Liver (tissue), 9 donors: Measurements from ENCODE around the gene POLG. TPM values are rescaled to one million over a fixed set of nuclear protein-coding genes. Genes with fewer than 3 reads are reported as not detected.

Experiments
- DNase-seq: peaks from one replicate; pipeline ENCODE4 v3.0.0-alpha.2; 2017; ENCODE audit warnings: low spot score
- H3K27ac ChIP-seq, 2 donors: one replicate each; pipeline ENCODE4 v1.7.0; 2013; ENCODE audit warnings: inconsistent platforms in 2 of 2, low read length in 2 of 2, control low read depth in 1 of 2, low read depth in 1 of 2, mild to moderate bottlenecking in 1 of 2
- H3K27me3 ChIP-seq, 4 donors: one replicate each; pipeline versions ENCODE4 v1.6.1 to v1.7.0; 2013; ENCODE audit warnings: low read length in 3 of 4, inconsistent platforms in 1 of 4, mild to moderate bottlenecking in 1 of 4, moderate library complexity in 1 of 4; ENCODE audit not compliant: control insufficient read depth in 4 of 4, insufficient read depth in 4 of 4
- H3K36me3 ChIP-seq, 4 donors: one replicate each; pipeline versions ENCODE4 v1.6.1 to v1.7.0; 2013; ENCODE audit warnings: low read length in 3 of 4, mild to moderate bottlenecking in 3 of 4, low read depth in 1 of 4, moderate library complexity in 1 of 4; ENCODE audit not compliant: control insufficient read depth in 4 of 4, insufficient read depth in 3 of 4
- H3K4me1 ChIP-seq, 4 donors: one replicate each; pipeline versions ENCODE4 v1.6.1 to v1.7.0; 2013; ENCODE audit warnings: low read length in 3 of 4, mild to moderate bottlenecking in 3 of 4, moderate library complexity in 1 of 4; ENCODE audit not compliant: control insufficient read depth in 4 of 4, insufficient read depth in 4 of 4
- H3K4me3 ChIP-seq, 3 donors: one replicate each; pipeline versions ENCODE4 v1.6.1 to v1.7.0; 2013; ENCODE audit warnings: low read length in 3 of 3, control low read depth in 1 of 3, low read depth in 1 of 3, mild to moderate bottlenecking in 1 of 3
- H3K9ac ChIP-seq, 2 donors: one replicate each; pipeline ENCODE4 v1.7.0; 2013; ENCODE audit warnings: low read length in 2 of 2, mild to moderate bottlenecking in 2 of 2, moderate library complexity in 2 of 2, control low read depth in 1 of 2, low read depth in 1 of 2
- H3K9me3 ChIP-seq, 4 donors: one replicate each; pipeline versions ENCODE4 v1.6.1 to v1.7.0; 2013; ENCODE audit warnings: low read length in 3 of 4; ENCODE audit not compliant: control insufficient read depth in 4 of 4
- EGR1 ChIP-seq, 2 donors: IDR thresholded peaks; 2 replicates each; pipeline ENCODE4 v1.6.1; 2016 to 2018; ENCODE audit warnings: antibody characterized with exemption in 2 of 2, low read depth in 2 of 2
- FOXA1 ChIP-seq: IDR thresholded peaks from 2 replicates; pipeline ENCODE4 v1.6.1; 2016; ENCODE audit warnings: antibody characterized with exemption
- FOXA2 ChIP-seq: IDR thresholded peaks from 2 replicates; pipeline ENCODE4 v1.6.1; 2016; ENCODE audit warnings: antibody characterized with exemption
- GABPA ChIP-seq, 2 donors: IDR thresholded peaks in 1 of 2; conservative IDR thresholded peaks in 1 of 2; 2 replicates each; pipeline ENCODE4 v1.6.1; 2016; ENCODE audit warnings: antibody characterized with exemption in 2 of 2, mild to moderate bottlenecking in 1 of 2, moderate library complexity in 1 of 2
- HNF4A ChIP-seq, 2 donors: conservative IDR thresholded peaks; 2 replicates each; pipeline ENCODE4 v1.6.1; 2016; ENCODE audit warnings: antibody characterized with exemption in 2 of 2, mild to moderate bottlenecking in 2 of 2
- JUND ChIP-seq, 2 donors: IDR thresholded peaks; 2 replicates each; pipeline ENCODE4 v1.6.1; 2016; ENCODE audit warnings: antibody characterized with exemption in 2 of 2
- NR2F2 ChIP-seq: IDR thresholded peaks from 2 replicates; pipeline ENCODE4 v1.6.1; 2016; ENCODE audit warnings: antibody characterized with exemption
- RAD21 ChIP-seq, 2 donors: IDR thresholded peaks; 2 replicates each; pipeline ENCODE4 v1.6.1; 2016; ENCODE audit warnings: antibody characterized with exemption in 2 of 2, mild to moderate bottlenecking in 2 of 2
- RXRA ChIP-seq, 2 donors: IDR thresholded peaks; 2 replicates each; pipeline ENCODE4 v1.6.1; 2017 to 2018; ENCODE audit warnings: antibody characterized with exemption in 2 of 2, mild to moderate bottlenecking in 1 of 2
- TAF1 ChIP-seq: conservative IDR thresholded peaks from 2 replicates; pipeline ENCODE4 v1.6.1; 2016; ENCODE audit warnings: antibody characterized with exemption, mild to moderate bottlenecking
- YY1 ChIP-seq: IDR thresholded peaks from 2 replicates; pipeline ENCODE4 v1.6.1; 2016; ENCODE audit warnings: antibody characterized with exemption, mild to moderate bottlenecking
- WGBS: extraction: QIAGEN DNeasy Blood & Tissue Kit; methylation state at CpG from one replicate; pipeline ENCODE4 v1.1.7; 2013; 5-methylcytosine and 5-hydroxymethylcytosine counted together
- polyA plus RNA-seq, 2 donors: library from polyadenylated mRNA; stranded (reverse) in 1 of 2; unstranded in 1 of 2; fragments of 200-250 nt in 1 of 2; fragments of >200 nt in 1 of 2; fragmentation: Nextera tagmentation in 1 of 2; extraction: Ambion mirVana in 1 of 2; gene quantifications; one replicate each; pipeline versions ENCODE4 v1.2.1 to v1.2.3, GENCODE V29; 2013 to 2015
- total RNA-seq, 2 donors: library from RNA; depleted of rRNA; stranded (reverse); fragments of >200 nt; gene quantifications; one replicate each; pipeline ENCODE4 v1.2.3, GENCODE V29; 2014
- TF ChIP-seq, protein P1 (sequence below): IDR thresholded peaks from 2 replicates; pipeline ENCODE4 v1.6.1; 2016; ENCODE audit warnings: antibody characterized with exemption
- TF ChIP-seq, protein P2 (sequence below): IDR thresholded peaks from 2 replicates; pipeline ENCODE4 v1.6.1; 2016; ENCODE audit warnings: antibody characterized with exemption
- TF ChIP-seq, protein P3 (sequence below): IDR thresholded peaks from 2 replicates; pipeline ENCODE4 v1.6.1; 2016; ENCODE audit warnings: antibody characterized with exemption, mild to moderate bottlenecking
- TF ChIP-seq, protein P4 (sequence below): IDR thresholded peaks from 2 replicates; pipeline ENCODE4 v1.6.1; 2016; ENCODE audit warnings: antibody characterized with exemption
- donor health status: healthy.
- donor health status: healthy.
- donor health status: healthy.
- donor health status: healthy.
- donor health status: healthy.

Gene POLG
- total and polyA plus RNA-seq, 4 donors = 15.2 to 53.1 (median 31.4) TPM

DNA sequence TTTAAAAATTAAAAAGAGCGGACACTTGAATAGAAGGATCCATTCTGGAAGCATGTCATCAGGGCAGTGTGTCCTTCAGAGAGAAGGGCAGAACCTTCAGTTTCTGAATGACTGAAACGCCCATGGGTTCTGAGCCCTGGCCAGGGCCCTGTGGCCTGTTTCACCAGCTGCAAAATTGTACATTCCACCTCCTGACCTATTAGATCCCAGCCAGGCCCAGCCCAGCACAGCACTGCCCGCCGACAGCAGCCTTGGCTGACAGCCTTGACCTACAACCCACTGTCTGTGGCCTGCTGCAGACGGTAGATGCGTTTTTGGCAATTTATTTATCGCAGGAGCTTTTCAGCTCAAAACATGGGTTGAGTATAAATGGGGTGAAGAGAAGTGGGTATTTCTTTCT is 5.9 kb upstream of the POLG start:
- Histone ChIP-seq H3K36me3 (no peaks in the 10 kb centered on the region), H3K27me3 (no peaks in the 10 kb centered on the region), H3K4me3 (no peak overlapping the region), H3K9ac (no peak overlapping the region), H3K27ac (no peak overlapping the region), H3K9me3 (no peaks in the 10 kb centered on the region), H3K4me1 (peaks cover 0 to 5% (median under 1%) of the 10 kb centered on the region in 4 donors)
- TF ChIP-seq FOXA1 = no peak
- TF ChIP-seq, protein P1, sequence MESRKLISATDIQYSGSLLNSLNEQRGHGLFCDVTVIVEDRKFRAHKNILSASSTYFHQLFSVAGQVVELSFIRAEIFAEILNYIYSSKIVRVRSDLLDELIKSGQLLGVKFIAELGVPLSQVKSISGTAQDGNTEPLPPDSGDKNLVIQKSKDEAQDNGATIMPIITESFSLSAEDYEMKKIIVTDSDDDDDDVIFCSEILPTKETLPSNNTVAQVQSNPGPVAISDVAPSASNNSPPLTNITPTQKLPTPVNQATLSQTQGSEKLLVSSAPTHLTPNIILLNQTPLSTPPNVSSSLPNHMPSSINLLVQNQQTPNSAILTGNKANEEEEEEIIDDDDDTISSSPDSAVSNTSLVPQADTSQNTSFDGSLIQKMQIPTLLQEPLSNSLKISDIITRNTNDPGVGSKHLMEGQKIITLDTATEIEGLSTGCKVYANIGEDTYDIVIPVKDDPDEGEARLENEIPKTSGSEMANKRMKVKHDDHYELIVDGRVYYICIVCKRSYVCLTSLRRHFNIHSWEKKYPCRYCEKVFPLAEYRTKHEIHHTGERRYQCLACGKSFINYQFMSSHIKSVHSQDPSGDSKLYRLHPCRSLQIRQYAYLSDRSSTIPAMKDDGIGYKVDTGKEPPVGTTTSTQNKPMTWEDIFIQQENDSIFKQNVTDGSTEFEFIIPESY = no peak
- TF ChIP-seq, protein P2, sequence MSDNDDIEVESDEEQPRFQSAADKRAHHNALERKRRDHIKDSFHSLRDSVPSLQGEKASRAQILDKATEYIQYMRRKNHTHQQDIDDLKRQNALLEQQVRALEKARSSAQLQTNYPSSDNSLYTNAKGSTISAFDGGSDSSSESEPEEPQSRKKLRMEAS = no peak
- TF ChIP-seq JUND (IDR thresholded peaks at IDR 0.05) = no peak
- TF ChIP-seq HNF4A (conservative IDR thresholded peaks at IDR 0.05) = no peak
- no peak for TF ChIP-seq RAD21 (IDR thresholded peaks at IDR 0.05)
- DNase-seq = no peak
- 56% methylated on average over 7 of the region's 7 CpGs for WGBS

DNA sequence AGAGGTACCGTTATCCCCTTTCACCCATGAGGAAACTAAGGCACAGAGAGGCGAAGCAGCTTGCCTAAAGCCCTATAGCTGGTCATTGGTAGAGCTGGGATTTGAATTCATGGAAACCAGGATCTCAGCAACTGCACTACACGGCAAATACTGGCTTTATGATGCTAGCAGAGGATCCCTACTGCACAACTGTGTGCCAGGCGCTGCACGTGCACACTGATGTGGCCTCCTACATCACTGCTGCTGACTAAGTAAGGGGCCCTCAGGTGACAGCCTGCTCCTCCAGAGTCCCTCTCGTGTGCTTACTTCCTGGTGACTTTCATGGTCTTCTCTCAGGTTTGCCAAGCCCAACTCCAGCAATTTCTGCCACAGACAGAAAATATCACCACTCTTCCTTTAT is 3.4 kb upstream of the POLG start:
- DNase-seq = no peak
- TF ChIP-seq GABPA (IDR thresholded peaks at IDR 0.05 in 1 of 2, conservative IDR thresholded peaks at IDR 0.05 in 1 of 2) = no peak
- TF ChIP-seq EGR1 (IDR thresholded peaks at IDR 0.05; ENCODE audit: low read depth in 2 of 2) = no peak
- no peak for TF ChIP-seq YY1
- no peak for TF ChIP-seq NR2F2
- TF ChIP-seq RXRA (IDR thresholded peaks at IDR 0.05) = no peak
- no peak for TF ChIP-seq TAF1
- TF ChIP-seq FOXA1 = no peak
- TF ChIP-seq, protein P3, sequence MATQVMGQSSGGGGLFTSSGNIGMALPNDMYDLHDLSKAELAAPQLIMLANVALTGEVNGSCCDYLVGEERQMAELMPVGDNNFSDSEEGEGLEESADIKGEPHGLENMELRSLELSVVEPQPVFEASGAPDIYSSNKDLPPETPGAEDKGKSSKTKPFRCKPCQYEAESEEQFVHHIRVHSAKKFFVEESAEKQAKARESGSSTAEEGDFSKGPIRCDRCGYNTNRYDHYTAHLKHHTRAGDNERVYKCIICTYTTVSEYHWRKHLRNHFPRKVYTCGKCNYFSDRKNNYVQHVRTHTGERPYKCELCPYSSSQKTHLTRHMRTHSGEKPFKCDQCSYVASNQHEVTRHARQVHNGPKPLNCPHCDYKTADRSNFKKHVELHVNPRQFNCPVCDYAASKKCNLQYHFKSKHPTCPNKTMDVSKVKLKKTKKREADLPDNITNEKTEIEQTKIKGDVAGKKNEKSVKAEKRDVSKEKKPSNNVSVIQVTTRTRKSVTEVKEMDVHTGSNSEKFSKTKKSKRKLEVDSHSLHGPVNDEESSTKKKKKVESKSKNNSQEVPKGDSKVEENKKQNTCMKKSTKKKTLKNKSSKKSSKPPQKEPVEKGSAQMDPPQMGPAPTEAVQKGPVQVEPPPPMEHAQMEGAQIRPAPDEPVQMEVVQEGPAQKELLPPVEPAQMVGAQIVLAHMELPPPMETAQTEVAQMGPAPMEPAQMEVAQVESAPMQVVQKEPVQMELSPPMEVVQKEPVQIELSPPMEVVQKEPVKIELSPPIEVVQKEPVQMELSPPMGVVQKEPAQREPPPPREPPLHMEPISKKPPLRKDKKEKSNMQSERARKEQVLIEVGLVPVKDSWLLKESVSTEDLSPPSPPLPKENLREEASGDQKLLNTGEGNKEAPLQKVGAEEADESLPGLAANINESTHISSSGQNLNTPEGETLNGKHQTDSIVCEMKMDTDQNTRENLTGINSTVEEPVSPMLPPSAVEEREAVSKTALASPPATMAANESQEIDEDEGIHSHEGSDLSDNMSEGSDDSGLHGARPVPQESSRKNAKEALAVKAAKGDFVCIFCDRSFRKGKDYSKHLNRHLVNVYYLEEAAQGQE = no peak
- no peak for TF ChIP-seq FOXA2
- TF ChIP-seq, protein P4, sequence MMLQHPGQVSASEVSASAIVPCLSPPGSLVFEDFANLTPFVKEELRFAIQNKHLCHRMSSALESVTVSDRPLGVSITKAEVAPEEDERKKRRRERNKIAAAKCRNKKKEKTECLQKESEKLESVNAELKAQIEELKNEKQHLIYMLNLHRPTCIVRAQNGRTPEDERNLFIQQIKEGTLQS = no peak
- H3K27ac ChIP-seq = no peak overlapping the region
- no peak overlapping the region for H3K4me3 ChIP-seq
- H3K4me1 ChIP-seq = peaks cover 8 to 22% (median 12%) of the 10 kb centered on the region in 4 donors
- no peak overlapping the region for H3K9ac ChIP-seq
- peaks cover 0 to 1% (median under 1%) of the 10 kb centered on the region in 4 donors for H3K36me3 ChIP-seq
- 83% methylated on average over 6 of the region's 6 CpGs for WGBS
- no peaks in the 10 kb centered on the region for H3K9me3 ChIP-seq
- H3K27me3 ChIP-seq = no peaks in the 10 kb centered on the region
